B cell (primary cell): ENCODE measurements around the gene SLC16A14.

ENCODE experiments used
- CTCF ChIP-seq: fragments of 200-600 bp; IDR thresholded peaks from one replicate; pipeline ENCODE4 v1.8.0; 2022; ENCODE audit warnings: antibody characterized with exemption, mild to moderate bottlenecking
- EZH2 ChIP-seq: IDR thresholded peaks from 2 replicates; pipeline ENCODE4 v1.6.1; 2012; ENCODE audit warnings: borderline replicate concordance, low read depth, mild to moderate bottlenecking, moderate library complexity, low read length; ENCODE audit not compliant: insufficient read depth, poor library complexity, severe bottlenecking

- no peak for TF ChIP-seq CTCF
- TF ChIP-seq EZH2 = no peak
These were observed 16.5 kb upstream of the SLC16A14 start for GRCh38 chr2:230085201-230085600.
